Measurements from ENCODE around the gene COL9A3.

The COL9A3 gene

GRCh38 chr20:62816884-62817873 is at the start of gene COL9A3:
TSS of gene COL9A3 (plus strand) at chr20:62817050. CDS start at chr20:62817065, 15 bp downstream.
- CTCF ChIA-PET = no interaction called here
- no peak within 1 kb of the TSS for H3K27ac Mint-ChIP-seq
- peaks cover 3% of the 10 kb centered on the region for H3K36me3 Mint-ChIP-seq
- H3K27me3 Mint-ChIP-seq = peaks cover 68% of the 10 kb centered on the region
- H3K4me1 Mint-ChIP-seq = peaks cover 7% of the 10 kb centered on the region
- no peak within 1 kb of the TSS for H3K4me3 Mint-ChIP-seq
- H3K9me3 Mint-ChIP-seq = no peaks in the 10 kb centered on the region
- no peak for DNase-seq

DNA sequence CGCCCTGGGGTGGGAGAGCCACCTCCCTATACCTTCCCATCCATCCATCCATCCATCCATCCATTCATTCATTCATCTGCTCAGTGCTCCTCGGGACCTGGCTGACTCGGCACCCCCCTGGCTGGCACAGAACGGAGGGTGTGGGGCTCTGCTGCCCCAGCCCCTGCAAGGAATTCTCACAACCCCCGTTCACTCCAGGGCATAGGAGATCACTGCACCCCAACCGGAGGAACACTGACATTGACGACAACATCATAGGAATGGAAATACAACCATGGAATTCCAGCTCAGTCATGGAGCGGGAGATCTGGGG is 48.7 kb upstream of the COL9A3 start:
- Mint-ChIP-seq H3K9me3 (no peaks in the 10 kb centered on the region), H3K4me1 (peaks cover 2% of the 10 kb centered on the region), H3K4me3 (no peak overlapping the region), H3K36me3 (no peaks in the 10 kb centered on the region), H3K27me3 (peaks cover 40% of the 10 kb centered on the region), H3K27ac (no peak overlapping the region)
- CTCF ChIA-PET = no interaction called here
- DNase-seq = no peak

DNA sequence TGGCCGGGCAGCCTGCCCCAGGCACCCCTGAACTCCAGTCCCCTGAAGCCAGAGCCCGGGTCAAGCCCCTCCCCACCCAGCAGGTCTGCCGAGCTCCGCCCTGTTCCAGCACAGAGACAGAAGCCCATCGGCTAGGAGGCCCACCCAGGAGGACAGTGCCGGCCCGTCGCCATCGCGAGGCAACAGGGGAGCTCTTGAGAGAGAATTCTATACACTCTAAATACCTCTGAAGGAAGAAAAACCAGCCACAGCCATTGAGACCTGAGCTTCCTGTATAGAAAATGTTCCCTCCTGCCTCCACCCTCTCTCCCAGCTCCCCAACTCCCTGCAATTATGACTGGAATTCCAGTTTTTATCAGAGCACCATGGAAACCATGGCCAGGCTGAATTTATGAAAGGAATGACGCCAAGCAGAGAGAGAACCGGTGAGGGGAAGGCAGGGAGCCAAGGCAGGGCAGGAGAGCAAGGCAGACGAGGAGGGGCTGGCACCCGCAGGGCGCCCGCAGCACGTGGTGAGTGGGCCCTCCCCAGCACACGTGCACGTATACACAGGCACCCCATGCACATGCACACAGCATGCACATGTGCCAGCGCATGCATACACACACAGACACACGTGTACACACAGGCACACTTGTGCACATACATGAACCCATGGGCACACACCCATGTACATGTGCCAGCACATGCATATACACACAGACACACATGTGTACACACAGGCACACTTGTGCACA is 48.1 kb upstream of the COL9A3 start:
- Mint-ChIP-seq H3K4me1 (peaks cover 5% of the 10 kb centered on the region), H3K4me3 (no peak overlapping the region), H3K9me3 (no peaks in the 10 kb centered on the region), H3K27me3 (peaks cover 45% of the 10 kb centered on the region), H3K36me3 (no peaks in the 10 kb centered on the region), H3K27ac (no peak overlapping the region)
- DNase-seq = no peak
- CTCF ChIA-PET = interaction anchor here (0.5 kb wide), 1 partner anchor 12 kb away, joined by 3 read pairs; no protein-coding TSS in a partner anchor

- H3K27ac Mint-ChIP-seq = no peak overlapping the region
- peaks cover 2% of the 10 kb centered on the region for H3K36me3 Mint-ChIP-seq
- no peak overlapping the region for H3K4me3 Mint-ChIP-seq
- DNase-seq = no peak
- CTCF ChIA-PET = interaction anchor here (0.5 kb wide), 1 partner anchor 12 kb away, joined by 3 read pairs; no protein-coding TSS in a partner anchor
- no peaks in the 10 kb centered on the region for H3K9me3 Mint-ChIP-seq
- H3K27me3 Mint-ChIP-seq = peaks cover 45% of the 10 kb centered on the region
- H3K4me1 Mint-ChIP-seq = peaks cover 10% of the 10 kb centered on the region
These were observed 47.3 kb upstream of the COL9A3 start for GRCh38 chr20:62769346-62770071.

DNA sequence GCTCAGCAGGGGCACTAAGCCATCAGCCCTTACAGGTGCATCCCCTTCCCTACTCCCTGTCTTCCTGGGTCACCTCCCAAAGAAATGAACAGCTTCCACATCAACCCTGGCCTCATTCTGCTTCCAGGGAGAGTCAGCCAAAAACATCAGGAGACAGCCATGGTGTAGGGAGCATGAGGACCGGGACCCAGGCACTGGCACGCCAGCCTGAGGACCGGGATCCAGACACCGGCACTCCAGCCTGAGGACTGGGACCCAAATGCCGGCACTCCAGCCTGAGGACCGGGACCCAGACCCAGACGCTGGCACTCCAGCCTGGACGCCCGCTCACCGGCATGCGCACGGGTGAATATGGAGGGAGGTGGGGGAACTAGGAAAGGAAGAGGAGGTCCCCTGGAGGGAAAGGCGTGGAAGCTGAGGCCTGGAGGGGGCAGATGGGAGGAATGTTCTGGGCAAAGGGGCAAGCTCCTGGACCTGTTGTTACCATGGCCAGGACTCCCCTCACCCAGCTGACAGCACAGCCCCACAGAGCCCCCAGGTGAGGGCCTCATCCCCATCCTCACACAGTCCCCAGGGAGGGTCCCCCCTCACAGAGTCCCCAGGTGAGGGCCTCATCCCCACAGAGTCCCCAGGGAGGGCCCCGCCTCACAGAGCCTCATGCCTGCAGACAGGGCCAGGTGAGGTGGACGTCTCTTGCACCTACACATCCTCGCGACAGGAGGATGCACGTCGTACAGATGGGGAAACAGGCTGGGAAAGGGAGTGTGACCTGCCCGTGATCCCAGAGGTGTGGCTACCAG is 46.5 kb upstream of the COL9A3 start:
- DNase-seq = no peak
- Mint-ChIP-seq H3K27ac (no peak overlapping the region), H3K4me1 (peaks cover 18% of the 10 kb centered on the region), H3K27me3 (peaks cover 39% of the 10 kb centered on the region), H3K36me3 (peaks cover 2% of the 10 kb centered on the region), H3K4me3 (no peak overlapping the region), H3K9me3 (no peaks in the 10 kb centered on the region)
- CTCF ChIA-PET = no interaction called here

- no peaks in the 10 kb centered on the region for H3K9me3 Mint-ChIP-seq
- H3K27ac Mint-ChIP-seq = no peak overlapping the region
- CTCF ChIA-PET = no interaction called here
- no peak overlapping the region for H3K4me3 Mint-ChIP-seq
- H3K27me3 Mint-ChIP-seq = peaks cover 36% of the 10 kb centered on the region
- peaks cover 2% of the 10 kb centered on the region for H3K36me3 Mint-ChIP-seq
- peaks cover 24% of the 10 kb centered on the region for H3K4me1 Mint-ChIP-seq
- DNase-seq = no peak
These were observed 45.9 kb upstream of the COL9A3 start for GRCh38 chr20:62770916-62771315.

- peaks cover 34% of the 10 kb centered on the region for H3K27me3 Mint-ChIP-seq
- H3K4me3 Mint-ChIP-seq = no peak overlapping the region
- H3K36me3 Mint-ChIP-seq = peaks cover 2% of the 10 kb centered on the region
- H3K27ac Mint-ChIP-seq = no peak overlapping the region
- no peak for DNase-seq
- peaks cover 30% of the 10 kb centered on the region for H3K4me1 Mint-ChIP-seq
- CTCF ChIA-PET = no interaction called here
- H3K9me3 Mint-ChIP-seq = no peaks in the 10 kb centered on the region
These were observed 45.3 kb upstream of the COL9A3 start for GRCh38 chr20:62771396-62772102.

GRCh38 chr20:62772103-62772611 is 44.7 kb upstream of the COL9A3 start:
- Mint-ChIP-seq H3K36me3 (peaks cover 5% of the 10 kb centered on the region), H3K4me1 (peaks cover 36% of the 10 kb centered on the region), H3K9me3 (peaks cover 3% of the 10 kb centered on the region), H3K27ac (peak overlapping the region; percentile 11), H3K4me3 (no peak overlapping the region), H3K27me3 (peaks cover 28% of the 10 kb centered on the region)
- CTCF ChIA-PET = no interaction called here
- DNase-seq = no peak

DNA sequence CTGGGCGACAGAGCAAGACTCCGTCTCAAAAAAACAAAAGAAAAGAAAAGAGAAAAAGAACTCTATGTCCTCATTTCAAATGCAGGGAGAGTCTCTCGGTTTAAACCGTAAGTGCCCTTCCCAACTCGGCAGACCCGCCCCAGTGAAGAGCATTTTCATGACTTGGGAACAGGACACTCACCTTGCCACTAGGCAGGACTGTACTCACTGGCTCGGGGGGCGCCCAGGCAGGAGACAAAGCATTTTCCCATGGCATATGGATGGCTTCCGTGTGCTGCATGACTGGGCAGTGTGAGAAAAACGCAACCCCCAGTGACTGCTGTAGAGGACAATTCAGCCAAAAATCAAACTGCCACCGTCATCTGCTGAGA is 44.2 kb upstream of the COL9A3 start:
- H3K4me1 Mint-ChIP-seq = peaks cover 40% of the 10 kb centered on the region
- DNase-seq = no peak

DNA sequence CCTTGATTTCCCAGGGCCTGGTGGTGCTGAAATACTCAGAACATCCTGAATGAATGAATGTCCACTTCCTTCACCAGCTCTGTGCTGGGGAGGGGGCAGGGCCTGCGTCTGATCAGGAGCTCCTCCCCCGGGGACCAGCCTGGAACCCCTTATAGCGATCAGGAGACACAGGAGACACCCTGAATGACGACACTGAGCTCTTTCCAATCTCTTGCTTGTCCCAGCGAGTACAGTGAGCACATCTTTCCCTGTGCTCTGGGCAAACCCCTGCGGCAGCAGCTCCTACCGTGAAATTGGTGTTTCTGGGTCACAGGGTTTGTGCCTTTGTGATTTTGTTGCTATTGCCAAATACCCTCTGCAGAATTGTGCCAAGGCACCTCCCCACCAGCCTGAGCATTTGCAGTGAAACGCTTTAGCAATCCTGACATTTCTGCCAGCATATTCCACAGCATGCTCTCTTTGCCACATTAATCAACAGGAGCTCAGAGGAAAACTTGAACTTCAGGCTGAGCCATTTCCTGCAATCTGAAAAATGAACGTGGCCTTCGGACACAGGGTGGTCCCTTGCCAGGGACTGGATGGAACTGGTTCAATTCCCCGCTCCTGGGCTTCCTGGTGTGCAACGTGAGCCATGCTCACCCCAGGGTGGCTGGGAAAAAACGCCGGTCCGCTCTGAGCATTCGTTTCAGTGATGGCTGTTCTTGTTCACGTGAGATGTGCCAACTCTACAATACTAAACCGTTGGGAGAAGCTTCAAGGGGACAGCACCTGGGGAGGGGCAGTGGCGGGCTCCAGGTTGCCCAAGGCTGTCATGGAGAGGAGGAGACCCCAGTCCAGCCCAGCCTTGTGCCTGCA is 43.6 kb upstream of the COL9A3 start:
- peaks cover 5% of the 10 kb centered on the region for H3K36me3 Mint-ChIP-seq
- H3K4me3 Mint-ChIP-seq = no peak overlapping the region
- H3K27me3 Mint-ChIP-seq = peaks cover 17% of the 10 kb centered on the region
- CTCF ChIA-PET = interaction anchor here (0.7 kb wide), 1 partner anchor 110 kb away, joined by 3 read pairs; no protein-coding TSS in a partner anchor
- H3K9me3 Mint-ChIP-seq = peaks cover 5% of the 10 kb centered on the region
- H3K4me1 Mint-ChIP-seq = peaks cover 45% of the 10 kb centered on the region
- H3K27ac Mint-ChIP-seq = no peak overlapping the region
- no peak for DNase-seq

More for the DNA sequence above, 44.2 kb upstream of the COL9A3 start:
- Mint-ChIP-seq H3K36me3 (peaks cover 5% of the 10 kb centered on the region), H3K27me3 (peaks cover 24% of the 10 kb centered on the region), H3K27ac (no peak overlapping the region), H3K9me3 (peaks cover 5% of the 10 kb centered on the region), H3K4me3 (no peak overlapping the region)
- CTCF ChIA-PET = interaction anchor here (0.7 kb wide), 1 partner anchor 109 kb away, joined by 3 read pairs; no protein-coding TSS in a partner anchor

DNA sequence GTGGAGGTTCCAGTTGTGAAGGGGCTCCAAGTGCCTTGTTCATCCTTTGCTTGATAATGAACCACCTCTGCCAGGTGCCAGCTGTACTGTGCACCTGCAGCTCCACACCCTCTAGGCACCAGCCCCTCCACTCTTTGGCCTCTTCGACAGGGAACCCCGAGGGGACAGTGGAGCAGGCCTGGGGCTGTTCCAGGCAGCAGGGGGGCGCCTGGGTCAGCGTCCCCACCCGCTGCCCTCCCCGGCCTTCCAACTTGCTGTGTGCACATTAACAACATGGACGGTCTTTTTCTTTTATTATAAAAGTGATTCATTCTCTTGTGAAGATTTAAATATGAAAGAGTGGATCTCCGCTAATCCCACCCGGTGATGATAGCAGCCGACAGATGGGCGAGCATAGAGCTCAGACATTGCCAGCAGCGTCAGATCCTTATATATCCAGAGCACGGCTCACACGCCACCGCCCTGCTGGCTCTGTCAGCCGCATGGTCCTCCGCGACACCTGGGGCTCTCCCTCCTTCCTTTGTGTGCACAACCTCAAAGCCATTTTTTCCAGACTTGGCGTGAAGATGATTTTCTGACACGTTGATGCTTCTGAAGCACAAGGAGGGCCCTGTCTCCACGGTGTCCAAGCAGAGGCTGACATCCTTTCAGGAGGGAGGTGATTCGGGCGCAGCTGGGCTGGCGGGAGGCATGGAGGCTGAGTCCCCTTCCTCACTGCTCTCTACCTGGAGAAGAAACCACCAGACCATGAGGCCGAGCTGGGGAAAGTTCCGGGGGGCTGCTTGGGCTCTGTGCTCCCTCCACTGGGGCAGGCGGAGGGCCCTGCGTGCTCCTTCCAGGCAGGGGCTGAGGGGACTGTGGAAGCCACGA is 42.8 kb upstream of the COL9A3 start:
- Mint-ChIP-seq H3K9me3 (peaks cover 5% of the 10 kb centered on the region), H3K4me1 (peaks cover 48% of the 10 kb centered on the region), H3K36me3 (peaks cover 5% of the 10 kb centered on the region), H3K27me3 (peaks cover 16% of the 10 kb centered on the region), H3K27ac (peak overlapping the region; percentile 62), H3K4me3 (no peak overlapping the region)
- CTCF ChIA-PET = no interaction called here
- DNase-seq = no peak
